HepG2 (cell line): Measurements from ENCODE around the gene PVRIG. TPM values are rescaled to one million over a fixed set of nuclear protein-coding genes. Genes with fewer than 3 reads are reported as not detected.
A peak's percentile ranks its signal among the peaks of the same experiment; 100 is the strongest.

Source experiments
- CBX2 ChIP-seq, 2 experiments: fragments of 200-600 bp in 1 of 2; sonication (generic); formaldehyde crosslinking in 1 of 2; IDR thresholded peaks; 2 replicates each; pipeline versions ENCODE4 v1.7.0 to v1.8.1; 2018 to 2022; ENCODE audit warnings: low read depth in 2 of 2, low read length in 1 of 2, mild to moderate bottlenecking in 1 of 2, missing genetic modification reagents in 1 of 2
- HNRNPLL ChIP-seq: fragments of 200-400 bp; formaldehyde crosslinking; IDR thresholded peaks from 2 replicates; pipeline ENCODE4 v1.6.1; 2017; ENCODE audit warnings: mild to moderate bottlenecking, low read depth, low read length; ENCODE audit not compliant: poor library complexity, severe bottlenecking
- JDP2 ChIP-seq: sonication (generic); formaldehyde crosslinking; IDR thresholded peaks from 2 replicates; pipeline ENCODE4 v1.8.1; 2022; ENCODE audit warnings: missing genetic modification reagents, borderline replicate concordance
- MEF2D ChIP-seq: sonication (generic); formaldehyde crosslinking; IDR thresholded peaks from 2 replicates; pipeline ENCODE4 v1.5.1; 2020; ENCODE audit warnings: mild to moderate bottlenecking, missing genetic modification reagents
- SKIL ChIP-seq: sonication (generic); formaldehyde crosslinking; IDR thresholded peaks from 2 replicates; pipeline ENCODE4 v1.8.0; 2022; ENCODE audit warnings: missing genetic modification reagents, mild to moderate bottlenecking, moderate library complexity, borderline replicate concordance
- SRSF1 ChIP-seq: fragments of 200-400 bp; formaldehyde crosslinking; optimal IDR thresholded peaks from 2 replicates; pipeline ENCODE3; 2017; ENCODE audit warnings: mild to moderate bottlenecking, low read depth, low read length, moderate library complexity
- THAP9 ChIP-seq: sonication (generic); formaldehyde crosslinking; IDR thresholded peaks from 2 replicates; pipeline ENCODE4; 2020; ENCODE audit warnings: missing genetic modification reagents, mild to moderate bottlenecking, borderline replicate concordance
- ZBTB40 ChIP-seq, 2 experiments: fragments of 450-650 bp in 1 of 2; sonication (generic) in 1 of 2; formaldehyde crosslinking in 1 of 2; IDR thresholded peaks; 2 replicates each; pipeline versions ENCODE4 v1.6.1 to v1.8.0; 2016 to 2022; ENCODE audit warnings: antibody characterized with exemption in 1 of 2, mild to moderate bottlenecking in 1 of 2, missing genetic modification reagents in 1 of 2
- ZMYM2 ChIP-seq: sonication (generic); formaldehyde crosslinking; IDR thresholded peaks from 2 replicates; pipeline ENCODE4 v1.8.0; 2022; ENCODE audit warnings: mild to moderate bottlenecking, missing genetic modification reagents
- ZNF225 ChIP-seq: sonication (generic); formaldehyde crosslinking; IDR thresholded peaks from 2 replicates; pipeline ENCODE4 v1.4.0; 2020; ENCODE audit warnings: mild to moderate bottlenecking, missing genetic modification reagents
- ZNF75D ChIP-seq: sonication (generic); formaldehyde crosslinking; IDR thresholded peaks from 2 replicates; pipeline ENCODE4 v1.8.1; 2023; ENCODE audit warnings: missing genetic modification reagents, mild to moderate bottlenecking, borderline replicate concordance
- polyA plus RNA-seq, 8 experiments: library from polyadenylated mRNA; depleted of rRNA in 3 of 8; stranded (reverse) in 7 of 8; unstranded in 1 of 8; fragments of >200 nt; fragmentation: Illumina TruSeq in 4 of 8; extraction: Trizol in 4 of 8; gene quantifications; 2 replicates each; pipeline versions ENCODE4 v1.2.1 to v1.2.3, GENCODE V29; 2011 to 2016; ENCODE audit warnings: low read depth in 4 of 8, missing spikeins in 1 of 8, mixed read lengths in 1 of 8; ENCODE audit not compliant: insufficient read depth in 1 of 8
- total RNA-seq, 5 experiments: library from RNA; depleted of rRNA; stranded (reverse); fragments of >200 nt; fragmentation: Illumina TruSeq; extraction: Trizol; gene quantifications; 2 replicates each; pipeline ENCODE4 v1.2.3, GENCODE V29; 2016; ENCODE audit warnings: low read depth in 1 of 5

PVRIG gene
- total and polyA plus RNA-seq, 2 of the 13 experiments (the other 11 are each of a cell fraction or from before 2014, with no cell fraction given), result not detected

GRCh38 chr7:100177045-100178001 is 42.4 kb upstream of the PVRIG start, which contains the start of the genes GPC2 and STAG3 (continued):
- no peak for TF ChIP-seq ZBTB40 (IDR thresholded peaks at IDR 0.05)
- TF ChIP-seq ZBTB40 (CRISPR knock-in tag; IDR thresholded peaks at IDR 0.05), result no peak
- no peak for TF ChIP-seq SKIL (CRISPR knock-in tag)
- peak; percentile 67; the same call in 1 of the 2 replicates for TF ChIP-seq ZNF225 (CRISPR knock-in tag)
- no peak; the same call in 1 of the 2 replicates for TF ChIP-seq THAP9 (CRISPR knock-in tag)
- TF ChIP-seq JDP2, result no peak
- no peak for TF ChIP-seq ZNF75D (CRISPR knock-in tag)
- TF ChIP-seq HNRNPLL, result peak; percentile 46
- TF ChIP-seq SRSF1, result peak; percentile 28
- TF ChIP-seq CBX2 (IDR thresholded peaks at IDR 0.05; ENCODE audit: low read depth, low read length), result no peak
- TF ChIP-seq CBX2 (CRISPR knock-in tag; IDR thresholded peaks at IDR 0.05; ENCODE audit: low read depth), result 0 out of 2 replicates have a peak, but pooled peaks have one; percentile 54
- 0 out of 2 replicates have a peak, but pooled peaks have one; percentile 24 for TF ChIP-seq ZMYM2 (CRISPR knock-in tag)
- no peak for TF ChIP-seq MEF2D (CRISPR knock-in tag)
